ENCODE measurements around the gene GLIPR2.

- TF ChIP-seq TAF1 (IDR thresholded peaks at IDR 0.05; ENCODE audit: borderline replicate concordance, low read depth, low read length) (no peak), POLR2A (IDR thresholded peaks at IDR 0.05; ENCODE audit: low read depth, low read length) (no peak), POLR2AphosphoS5 (IDR thresholded peaks at IDR 0.05; ENCODE audit: low read depth, low read length) (no peak)
Measured at GRCh38 chr9:36158122-36158521, 21.6 kb downstream of the GLIPR2 start.

Data from GM12892 (cell line).